CD4-positive, alpha-beta T cell treated with Interleukin-15 for 4 hours (primary cell): ENCODE results near the gene C6orf89.

Source experiments
- DNase-seq: peaks from one replicate; pipeline ENCODE4 v3.0.0-alpha.2; 2020; ENCODE audit warnings: low spot score

The C6orf89 gene

DNA sequence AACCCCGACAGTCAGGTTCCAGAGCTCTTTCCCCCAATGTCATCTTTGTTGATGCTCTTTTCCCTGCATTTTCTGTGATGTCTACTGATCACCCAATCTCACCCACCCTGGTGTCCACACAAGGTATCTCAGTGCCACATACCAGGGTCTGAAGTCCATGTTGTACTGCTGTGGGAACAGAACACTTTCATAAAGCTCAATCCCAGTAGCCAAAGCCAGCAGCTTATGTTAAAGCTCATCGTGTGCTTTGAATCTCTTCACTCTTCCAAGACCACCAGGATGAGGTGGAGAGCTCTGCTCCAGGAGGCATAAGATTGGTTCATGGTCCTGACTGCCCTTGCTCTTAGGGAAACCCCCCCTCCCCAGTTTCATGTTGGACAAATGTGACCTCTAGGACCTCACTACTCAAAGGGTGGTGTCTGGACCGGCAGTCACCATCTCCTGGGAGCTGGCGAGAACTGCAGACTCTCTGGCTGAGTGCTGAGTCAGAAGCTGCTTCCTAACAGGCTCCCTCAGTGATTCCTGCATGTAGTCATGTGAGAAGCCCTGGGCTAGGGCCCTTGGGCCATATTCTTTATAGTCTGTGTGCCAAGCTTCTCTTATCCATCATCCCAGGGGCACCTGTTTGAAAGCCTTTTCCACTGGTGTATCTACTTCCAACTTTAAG is 33.1 kb upstream of the C6orf89 start:
- DNase-seq: no peak

GRCh38 chr6:36853325-36853724 is 32.4 kb upstream of the C6orf89 start:
- no peak for DNase-seq

GRCh38 chr6:36855750-36856149 is 30.0 kb upstream of the C6orf89 start:
- no peak for DNase-seq

GRCh38 chr6:36856277-36856676 is 29.5 kb upstream of the C6orf89 start:
- no peak for DNase-seq

DNA sequence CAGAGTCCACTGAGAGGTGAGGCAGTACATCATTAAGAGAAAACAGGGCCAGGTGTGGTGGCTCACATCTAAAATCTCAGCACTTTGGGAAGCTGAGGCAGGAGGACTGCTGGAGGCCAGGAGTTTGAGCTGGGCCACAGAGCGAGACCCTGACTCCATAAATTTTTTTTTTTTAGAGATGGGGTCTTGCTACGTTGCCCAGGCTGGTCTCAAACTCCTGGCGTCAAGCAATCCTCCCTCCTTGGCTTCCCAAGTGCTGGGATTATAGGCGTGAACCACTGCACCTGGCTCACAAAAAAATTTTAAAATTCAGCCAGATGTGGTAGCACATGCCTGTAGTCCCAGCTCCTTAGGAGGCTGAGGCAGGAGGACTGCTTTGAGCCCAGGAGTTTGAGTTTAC is 28.4 kb upstream of the C6orf89 start:
- DNase-seq: no peak

DNA sequence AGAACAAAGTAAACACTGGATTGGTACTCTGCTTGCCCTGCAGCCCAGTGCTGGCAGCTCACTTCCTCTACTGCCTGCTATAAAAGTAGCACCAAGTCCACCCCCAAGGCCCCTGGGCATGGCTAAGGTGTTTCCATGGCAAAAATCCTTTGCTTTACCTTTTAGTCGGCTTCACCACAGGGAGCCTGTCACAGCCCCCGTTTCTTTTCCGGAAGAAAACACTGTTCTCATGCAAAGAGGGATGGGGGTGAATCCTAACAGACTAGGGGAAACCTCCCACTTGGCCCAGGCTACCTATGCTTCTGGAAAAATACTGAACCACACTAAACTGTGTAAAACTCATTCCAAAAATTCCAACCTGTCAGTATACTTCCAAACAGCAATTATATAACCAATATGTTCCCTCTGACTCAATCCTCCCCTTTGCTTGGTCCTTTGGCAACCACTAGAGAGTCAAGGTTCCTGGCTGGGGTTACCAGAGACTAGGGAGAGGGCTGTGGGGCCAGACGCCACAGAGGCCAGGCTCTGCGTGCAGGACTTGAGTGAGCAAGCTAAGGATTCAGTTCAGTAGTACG is 27.3 kb upstream of the C6orf89 start:
- no peak for DNase-seq

DNA sequence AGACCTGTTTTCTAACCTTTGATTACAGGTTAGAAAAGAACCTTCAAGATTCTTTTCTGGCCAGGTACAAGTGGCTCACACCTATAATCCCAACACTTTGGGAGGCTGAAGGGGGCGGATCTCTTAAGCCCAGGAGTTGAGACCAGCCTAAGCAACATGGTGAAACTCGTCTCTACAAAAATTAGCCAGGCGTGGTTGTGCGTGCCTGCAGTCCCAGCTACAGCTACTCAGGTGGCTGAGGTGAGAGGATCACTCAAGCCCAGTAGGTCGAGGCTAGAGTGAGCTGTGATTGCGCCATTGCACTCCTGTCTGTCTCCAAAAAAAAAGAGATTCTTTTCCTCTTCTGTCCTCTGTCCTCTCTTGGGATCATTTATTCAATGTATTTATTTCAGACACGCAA is 25.6 kb upstream of the C6orf89 start:
- DNase-seq: no peak

- peak; percentile 13 for DNase-seq
Observed at GRCh38 chr6:36862164-36862847, 23.4 kb upstream of the C6orf89 start.

DNA sequence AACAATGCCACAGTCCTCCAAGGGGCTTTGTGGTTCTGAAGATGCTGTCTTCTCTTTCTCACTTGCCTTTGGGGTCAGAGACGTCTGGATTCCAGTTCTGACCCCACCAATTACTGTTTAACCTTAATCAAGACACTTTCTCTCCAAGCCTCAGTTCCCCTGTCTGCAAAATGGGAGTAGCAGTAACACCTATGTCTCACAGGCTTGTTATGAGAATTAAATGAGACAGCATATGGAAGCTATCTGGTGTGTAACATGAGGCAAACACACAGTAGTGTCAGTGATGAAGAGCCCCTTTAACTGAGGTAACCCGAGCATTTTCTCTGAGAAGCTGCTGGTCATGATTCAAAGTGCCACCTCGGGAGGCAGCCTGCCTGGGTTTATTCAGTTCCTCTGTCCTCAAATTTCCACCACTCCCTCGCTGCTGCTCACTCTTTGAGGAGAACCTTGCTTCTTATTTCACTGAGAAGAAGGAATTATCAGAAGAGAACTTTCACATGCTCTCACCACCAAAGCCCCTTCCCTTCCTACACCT is 22.8 kb upstream of the C6orf89 start:
- no peak for DNase-seq

DNA sequence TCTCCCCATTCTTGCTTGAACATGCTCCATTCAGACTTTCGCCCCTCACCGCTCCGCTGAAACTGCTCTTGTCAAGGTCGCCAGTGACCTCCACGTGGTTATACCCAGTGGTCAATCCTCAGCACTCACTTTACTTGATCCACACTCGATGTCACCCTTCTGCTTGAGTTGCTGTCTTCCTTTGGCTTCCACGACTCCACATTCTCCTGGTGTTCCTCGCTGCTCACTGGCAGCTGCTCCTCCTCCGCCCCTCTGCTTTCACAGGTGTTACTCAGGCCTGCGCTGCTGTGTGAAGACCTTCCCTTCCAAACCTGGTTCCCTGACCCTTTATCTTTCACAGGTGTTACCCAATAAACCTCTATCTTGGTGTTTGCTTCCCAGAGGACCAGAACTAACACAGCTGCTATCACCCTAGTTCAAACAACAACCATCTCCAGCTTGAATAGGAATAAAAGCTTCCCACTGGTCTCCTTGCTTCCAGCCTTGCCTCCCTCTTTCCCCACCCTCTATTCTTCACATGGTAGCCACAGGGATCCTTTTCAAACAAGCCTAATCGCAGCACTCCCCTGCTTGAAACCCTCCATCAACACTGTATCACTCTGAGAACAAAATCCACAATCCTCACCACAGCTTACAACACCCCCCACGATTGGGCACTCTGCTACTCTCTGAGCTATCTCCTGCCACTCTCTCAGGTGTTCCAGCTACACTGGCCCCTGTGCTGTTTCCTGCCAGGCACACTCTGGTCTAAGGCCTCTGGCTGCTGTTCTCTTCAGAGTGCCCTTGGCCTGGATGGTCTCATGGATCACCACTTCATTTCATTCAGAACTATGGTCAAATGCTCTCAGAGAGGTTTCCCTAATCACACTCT is 21.8 kb upstream of the C6orf89 start:
- no peak for DNase-seq

GRCh38 chr6:36865835-36866234 is 19.9 kb upstream of the C6orf89 start:
- no peak for DNase-seq

GRCh38 chr6:36867471-36868224 is 18.1 kb upstream of the C6orf89 start:
- no peak for DNase-seq

- DNase-seq: no peak
Observed at GRCh38 chr6:36871686-36872085, 14.1 kb upstream of the C6orf89 start.

GRCh38 chr6:36873115-36873514 is 12.6 kb upstream of the C6orf89 start:
- DNase-seq: no peak

GRCh38 chr6:36873612-36874442 is 11.9 kb upstream of the C6orf89 start:
- no peak for DNase-seq

GRCh38 chr6:36874443-36875249 is 11.1 kb upstream of the C6orf89 start, which contains the start of gene PPIL1:
Gene PPIL1, minus strand, starts transcription at chr6:36874803. Its CDS starts 31 bp downstream, at chr6:36874772.
- DNase-seq: peak; percentile 89

DNA sequence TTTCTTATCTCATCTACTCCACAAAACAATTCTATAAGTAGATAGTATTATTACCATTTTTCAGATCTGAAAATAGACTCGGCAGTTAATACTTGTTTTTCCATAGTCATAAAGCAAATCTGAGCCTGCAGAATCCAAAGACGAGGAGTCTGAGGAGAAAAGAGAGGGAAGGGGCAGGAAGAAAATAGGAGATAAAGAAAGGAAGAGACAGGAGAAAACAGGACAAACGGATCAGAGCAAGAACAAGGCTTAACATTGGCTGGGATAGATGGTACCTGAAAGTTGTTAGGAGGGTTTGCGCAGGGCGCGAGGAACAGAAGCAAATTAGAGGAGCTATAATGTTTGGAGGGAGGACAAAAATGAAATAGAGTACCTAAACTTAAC is 10.5 kb upstream of the C6orf89 start:
- DNase-seq: no peak

DNA sequence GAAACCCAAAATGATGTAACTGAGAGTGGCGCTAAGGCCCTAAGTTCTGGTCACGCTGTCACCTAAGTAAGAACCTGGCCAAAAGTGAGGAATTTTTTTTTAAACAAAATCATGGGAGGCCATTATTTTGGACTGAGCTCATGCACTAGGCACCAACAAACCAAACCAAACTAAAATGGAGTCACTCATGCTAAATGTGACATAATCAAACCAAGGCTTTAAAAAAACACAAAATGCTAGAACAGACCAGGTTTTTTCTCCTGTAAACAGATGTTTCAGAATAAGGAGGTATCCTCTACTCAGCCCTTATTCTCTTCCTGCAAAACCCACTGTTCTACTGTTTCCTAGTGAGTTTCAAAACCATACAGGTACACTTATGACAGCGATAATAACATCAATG is 1.1 kb upstream of the C6orf89 start:
- no peak for DNase-seq

DNA sequence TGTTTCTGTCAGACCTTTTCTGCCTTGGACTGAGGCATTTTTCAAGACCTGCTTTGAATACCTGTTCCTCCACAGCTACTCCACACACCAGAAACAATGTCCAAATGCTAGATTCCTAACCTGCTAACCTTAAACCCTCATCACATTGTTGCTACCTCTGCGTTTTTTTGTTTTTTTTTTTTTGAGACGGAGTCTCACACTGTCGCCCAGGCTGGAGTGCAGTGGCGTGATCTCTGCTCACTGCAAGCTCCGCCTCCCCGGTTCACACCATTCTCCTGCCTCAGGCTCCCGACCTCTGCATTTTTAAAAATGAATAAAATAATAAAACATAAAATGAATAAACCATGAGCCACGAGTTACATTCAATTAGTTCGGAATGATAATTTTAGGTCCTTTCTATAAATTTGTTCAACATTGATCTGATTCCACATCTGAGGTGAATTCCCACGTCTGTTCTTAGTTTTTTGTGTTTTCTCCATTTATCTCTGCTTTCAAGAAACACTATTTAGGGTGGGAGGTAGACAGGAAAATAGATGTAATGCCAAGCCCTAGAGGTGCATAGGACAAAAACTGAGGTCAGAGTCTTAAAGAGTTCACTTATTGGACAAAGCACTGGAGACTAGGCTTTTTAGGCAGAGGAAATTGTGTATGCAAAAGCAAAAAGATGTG is 1.3 kb downstream of the C6orf89 start:
- no peak for DNase-seq
